GM19328 (cell line): ENCODE results near the gene ZNF839.
"Not testable (repeated sequence)": the region's sequence is repeated elsewhere in the genome, so short reads cannot be mapped to it uniquely, and the experiment has no call there.

Source experiments
- ATAC-seq: cut with Tn5 transposase; IDR thresholded peaks from one replicate; pipeline ENCODE4 v1.9.1; 2021; ENCODE audit warnings: mild to moderate bottlenecking, moderate library complexity; ENCODE audit not compliant: unreplicated experiment

ZNF839 gene

GRCh38 chr14:102319351-102320032, at the start of gene ZNF839:
Gene ZNF839, plus strand, starts transcription at chr14:102319746. Its CDS starts 20 bp downstream, at chr14:102319766.
- ATAC-seq: peak; percentile 51

DNA sequence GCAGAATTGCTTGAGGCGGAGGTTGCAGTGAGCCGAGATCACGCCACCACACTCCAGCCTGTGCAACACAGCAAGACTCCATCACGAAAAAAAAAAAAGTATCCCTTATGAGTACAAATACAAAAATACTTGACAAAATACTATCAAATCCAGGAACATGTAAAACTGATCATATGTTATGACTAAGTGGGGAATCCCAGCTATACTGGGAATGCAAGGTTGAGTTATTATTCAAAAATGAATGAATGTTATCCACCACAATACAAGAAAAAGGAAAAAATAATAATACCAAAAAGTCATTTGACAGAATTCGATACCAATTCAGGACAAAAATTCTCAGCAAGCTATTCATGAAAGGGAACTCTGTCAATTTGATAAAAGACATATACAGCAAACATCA, 47.2 kb upstream of the ZNF839 start:
- ATAC-seq: no peak

DNA sequence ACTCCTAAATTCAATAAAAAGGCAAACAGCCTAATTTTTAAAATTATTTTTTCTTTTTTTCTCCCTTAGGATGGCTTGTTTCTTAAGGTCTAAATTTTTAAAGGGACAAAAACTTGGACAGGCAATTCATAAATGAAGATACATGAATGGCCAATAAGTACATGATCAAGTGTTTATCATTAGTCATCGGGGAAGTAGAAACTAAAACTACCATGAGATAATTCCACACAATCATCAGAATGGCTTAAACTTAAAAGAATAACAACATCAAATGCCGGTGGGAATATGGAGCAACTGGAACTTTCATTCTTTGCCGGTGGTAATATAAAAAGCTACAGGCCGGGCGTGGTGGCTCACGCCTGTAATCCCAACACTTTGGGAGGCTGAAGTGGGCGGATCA, 43.7 kb upstream of the ZNF839 start:
- no peak for ATAC-seq

- no peak for ATAC-seq
Observed at GRCh38 chr14:102277874-102278630, 41.5 kb upstream of the ZNF839 start.

DNA sequence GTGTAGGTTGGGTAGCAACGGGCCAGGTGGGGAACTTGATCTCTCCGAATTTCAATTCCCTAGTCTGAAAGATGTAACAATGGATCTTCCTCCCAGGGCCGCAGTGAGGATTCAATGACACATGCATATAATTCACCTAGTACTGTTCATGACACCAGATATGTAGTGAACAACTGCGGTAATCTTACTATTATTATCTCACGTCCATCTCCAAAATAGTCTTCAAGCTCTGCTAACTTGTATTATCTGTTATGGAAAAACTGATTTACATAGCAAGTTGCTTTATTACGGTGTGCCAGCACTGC, 41.0 kb upstream of the ZNF839 start:
- ATAC-seq: no peak

GRCh38 chr14:102279282-102279681, 40.3 kb upstream of the ZNF839 start:
- ATAC-seq: no peak

GRCh38 chr14:102279688-102280348, 39.7 kb upstream of the ZNF839 start:
- no peak for ATAC-seq

GRCh38 chr14:102280376-102280962, 39.1 kb upstream of the ZNF839 start:
- ATAC-seq: no peak

GRCh38 chr14:102282751-102283465, 36.6 kb upstream of the ZNF839 start:
- no peak for ATAC-seq

GRCh38 chr14:102283631-102284129, 35.9 kb upstream of the ZNF839 start:
- ATAC-seq: no peak

- no peak for ATAC-seq
Observed at GRCh38 chr14:102285106-102285505, 34.4 kb upstream of the ZNF839 start.

DNA sequence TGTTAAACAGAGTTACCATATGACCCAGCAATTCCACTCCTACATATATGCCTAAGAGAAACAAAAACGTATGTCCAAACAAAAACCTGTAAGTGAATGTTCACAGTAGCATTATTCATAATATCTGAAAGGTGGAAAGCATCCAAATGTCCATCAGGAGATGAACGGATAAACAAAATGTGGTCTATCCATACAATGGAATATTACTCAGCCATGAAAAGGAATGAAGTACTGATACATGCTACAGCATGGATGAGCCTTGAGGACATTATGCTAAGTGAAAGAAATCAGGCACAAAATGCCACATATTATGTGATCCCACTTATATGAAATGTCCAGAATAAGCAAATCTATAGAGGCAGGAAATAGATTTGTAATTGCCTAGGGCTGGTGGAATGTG, 31.4 kb upstream of the ZNF839 start:
- no peak for ATAC-seq

DNA sequence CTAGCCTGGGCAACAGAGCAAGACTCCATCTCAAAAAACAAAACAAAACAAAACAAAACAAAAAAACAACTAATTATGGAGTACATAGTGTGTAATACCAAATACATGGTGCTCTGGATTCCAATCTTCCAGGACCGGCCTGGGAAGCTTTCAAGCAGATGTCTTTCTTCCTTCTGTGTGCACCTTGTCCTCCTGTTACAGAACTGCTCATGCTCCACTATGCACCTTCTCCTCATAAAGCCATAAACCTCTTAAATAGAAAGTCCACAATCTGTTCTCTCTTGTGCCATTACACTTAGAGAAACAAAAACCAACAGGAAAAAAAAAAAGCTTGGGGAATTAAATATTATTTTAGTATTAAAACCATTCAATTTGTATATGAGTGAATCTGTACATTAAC, 27.1 kb upstream of the ZNF839 start:
- ATAC-seq: no peak

DNA sequence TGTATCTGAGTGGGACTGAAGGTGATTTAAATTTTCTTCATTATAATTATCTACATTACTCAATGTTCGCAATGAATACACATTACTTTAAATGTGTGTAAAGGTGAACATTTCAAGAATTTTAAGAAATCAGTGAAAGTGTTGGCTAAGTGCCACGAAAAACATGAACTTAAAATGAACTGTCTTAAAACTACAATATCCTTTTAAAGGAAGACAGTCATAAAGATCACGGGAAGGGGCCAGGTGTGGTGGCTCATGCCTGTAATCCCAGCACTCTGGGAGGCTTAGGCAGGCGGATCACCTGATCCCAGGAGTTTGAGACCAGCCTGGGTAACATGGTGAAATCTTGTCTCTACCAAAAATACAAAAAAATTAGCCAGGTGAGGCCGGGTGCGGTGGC, 25.8 kb upstream of the ZNF839 start:
- no peak for ATAC-seq

GRCh38 chr14:102295270-102295669, 24.3 kb upstream of the ZNF839 start:
- no peak for ATAC-seq

DNA sequence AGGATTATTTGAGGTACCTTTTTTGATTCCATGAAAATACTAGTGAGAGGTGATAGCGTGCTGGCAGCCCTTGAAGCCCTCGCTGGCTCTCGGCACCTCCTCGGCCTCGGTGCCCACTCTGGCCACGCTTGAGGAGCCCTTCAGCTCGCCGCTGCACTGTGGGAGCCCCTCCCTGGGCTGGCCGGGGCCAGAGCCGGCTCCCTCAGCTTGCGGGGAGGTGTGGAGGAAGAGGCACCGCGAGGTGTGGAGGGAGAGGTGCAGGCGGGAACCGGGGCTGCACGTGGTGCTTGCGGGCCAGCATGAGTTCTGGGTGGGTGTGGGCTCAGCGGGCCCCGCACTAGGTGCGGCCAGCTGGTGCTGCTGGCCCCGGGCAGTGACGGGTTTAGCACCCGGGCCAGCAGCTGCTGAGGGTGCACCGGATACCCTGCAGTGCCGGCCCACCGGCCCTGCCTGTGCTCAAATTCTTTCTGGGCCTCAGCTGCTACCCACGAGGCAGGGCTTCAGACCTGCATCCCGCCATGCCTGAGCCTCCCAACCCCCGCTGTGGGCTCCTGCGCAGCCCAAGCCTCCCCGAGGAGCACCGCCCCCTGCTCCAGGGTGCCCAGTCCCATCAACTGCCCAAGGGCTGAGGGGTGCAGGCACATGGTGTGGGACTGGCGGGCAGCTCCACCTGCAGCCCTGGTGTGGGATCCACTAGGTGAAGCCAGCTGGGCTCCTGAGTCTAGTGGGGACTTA, 21.9 kb upstream of the ZNF839 start:
- ATAC-seq: no peak

DNA sequence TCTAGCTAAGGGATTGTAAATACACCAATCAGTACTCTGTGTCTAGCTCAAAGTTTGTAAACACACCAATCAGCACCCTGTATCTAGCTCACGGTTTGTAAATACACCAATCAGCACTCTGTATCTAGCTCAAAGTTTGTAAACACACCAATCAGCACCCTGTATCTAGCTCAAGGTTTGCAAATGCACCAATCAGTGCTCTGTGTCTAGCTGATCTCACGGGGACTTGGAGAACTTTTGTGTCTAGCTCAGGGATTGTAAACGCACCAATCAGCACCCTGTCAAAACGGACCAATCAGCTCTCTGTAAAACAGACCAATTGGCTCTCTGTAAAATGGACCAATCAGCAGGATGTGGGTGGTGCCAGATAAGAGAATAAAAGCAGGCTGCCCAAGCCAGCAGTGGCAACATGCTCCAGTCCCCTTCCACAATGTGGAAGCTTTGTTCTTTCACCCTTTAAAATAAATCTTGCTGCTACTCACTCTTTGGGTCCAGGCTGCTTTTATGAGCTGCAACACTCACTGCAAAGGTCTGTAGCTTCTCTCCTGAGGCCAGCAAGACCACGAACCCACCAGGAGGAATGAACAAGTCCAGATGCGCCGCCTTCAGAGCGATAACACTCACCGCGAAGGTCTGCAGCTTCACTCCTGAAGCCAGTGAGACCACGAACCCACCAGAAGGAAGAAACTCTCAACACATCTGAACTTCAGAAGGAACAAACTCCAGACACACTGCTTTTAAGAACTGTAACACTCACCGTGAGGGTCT, 21.1 kb upstream of the ZNF839 start:
- ATAC-seq: not testable (repeated sequence)

GRCh38 chr14:102303664-102304063, 15.9 kb upstream of the ZNF839 start:
- ATAC-seq: no peak
